BE2C (cell line): Measurements from ENCODE around the gene ZNF618.

Experiments
- DNase-seq: peaks from one replicate; pipeline ENCODE4 v3.0.0-alpha.2; 2020
- H3K27me3 ChIP-seq: fragments of 250-450 bp; sonication (Bioruptor Pico); 2 replicates; pipeline ENCODE4 v1.5.1; 2020; ENCODE audit warnings: mild to moderate bottlenecking
- H3K36me3 ChIP-seq: fragments of 250-450 bp; sonication (Bioruptor Pico); 2 replicates; pipeline ENCODE4 v1.5.1; 2020; ENCODE audit warnings: mild to moderate bottlenecking
- H3K4me1 ChIP-seq: fragments of 250-450 bp; sonication (Bioruptor Pico); 2 replicates; pipeline ENCODE4 v1.5.1; 2020
- H3K4me3 ChIP-seq: 2 replicates; pipeline ENCODE4 v1.5.1; 2011; ENCODE audit warnings: low read depth, low read length
- H3K9me3 ChIP-seq: fragments of 250-450 bp; sonication (Bioruptor Pico); 2 replicates; pipeline ENCODE4 v1.5.1; 2020
- TF ChIP-seq, protein P1 (sequence below): IDR thresholded peaks from 2 replicates; pipeline ENCODE4 v1.5.1; 2012; ENCODE audit warnings: mild to moderate bottlenecking, low read depth, low read length

ZNF618 gene

DNA sequence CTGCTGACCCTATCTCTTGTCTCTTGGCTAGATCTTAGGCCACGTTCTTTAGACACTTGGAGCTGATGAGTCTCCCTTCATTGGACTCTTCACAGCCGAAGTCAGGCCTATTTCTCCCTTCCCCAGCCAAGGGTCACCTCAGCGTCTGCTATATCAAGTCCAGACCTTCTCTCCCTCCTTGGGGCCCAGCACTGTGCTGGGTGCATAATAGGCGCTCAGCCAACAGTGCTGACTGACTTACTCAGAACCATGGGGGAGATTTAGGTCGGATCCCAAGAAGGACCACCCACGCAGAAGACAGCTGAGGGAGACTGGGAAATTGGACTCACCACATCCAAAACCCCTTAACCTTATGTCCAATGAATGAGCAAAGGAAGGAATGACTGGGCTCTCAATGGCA lies 207.6 kb downstream of the ZNF618 start:
- H3K36me3 ChIP-seq: no peaks in the 10 kb centered on the region
- no peaks in the 10 kb centered on the region for H3K4me1 ChIP-seq
- no peaks in the 10 kb centered on the region; the same call in 1 of the 2 replicates for H3K9me3 ChIP-seq
- no peak overlapping the region for H3K4me3 ChIP-seq
- H3K27me3 ChIP-seq: no peaks in the 10 kb centered on the region
- TF ChIP-seq, protein P1, sequence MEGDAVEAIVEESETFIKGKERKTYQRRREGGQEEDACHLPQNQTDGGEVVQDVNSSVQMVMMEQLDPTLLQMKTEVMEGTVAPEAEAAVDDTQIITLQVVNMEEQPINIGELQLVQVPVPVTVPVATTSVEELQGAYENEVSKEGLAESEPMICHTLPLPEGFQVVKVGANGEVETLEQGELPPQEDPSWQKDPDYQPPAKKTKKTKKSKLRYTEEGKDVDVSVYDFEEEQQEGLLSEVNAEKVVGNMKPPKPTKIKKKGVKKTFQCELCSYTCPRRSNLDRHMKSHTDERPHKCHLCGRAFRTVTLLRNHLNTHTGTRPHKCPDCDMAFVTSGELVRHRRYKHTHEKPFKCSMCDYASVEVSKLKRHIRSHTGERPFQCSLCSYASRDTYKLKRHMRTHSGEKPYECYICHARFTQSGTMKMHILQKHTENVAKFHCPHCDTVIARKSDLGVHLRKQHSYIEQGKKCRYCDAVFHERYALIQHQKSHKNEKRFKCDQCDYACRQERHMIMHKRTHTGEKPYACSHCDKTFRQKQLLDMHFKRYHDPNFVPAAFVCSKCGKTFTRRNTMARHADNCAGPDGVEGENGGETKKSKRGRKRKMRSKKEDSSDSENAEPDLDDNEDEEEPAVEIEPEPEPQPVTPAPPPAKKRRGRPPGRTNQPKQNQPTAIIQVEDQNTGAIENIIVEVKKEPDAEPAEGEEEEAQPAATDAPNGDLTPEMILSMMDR: no peak
- DNase-seq: peak; percentile 3

DNA sequence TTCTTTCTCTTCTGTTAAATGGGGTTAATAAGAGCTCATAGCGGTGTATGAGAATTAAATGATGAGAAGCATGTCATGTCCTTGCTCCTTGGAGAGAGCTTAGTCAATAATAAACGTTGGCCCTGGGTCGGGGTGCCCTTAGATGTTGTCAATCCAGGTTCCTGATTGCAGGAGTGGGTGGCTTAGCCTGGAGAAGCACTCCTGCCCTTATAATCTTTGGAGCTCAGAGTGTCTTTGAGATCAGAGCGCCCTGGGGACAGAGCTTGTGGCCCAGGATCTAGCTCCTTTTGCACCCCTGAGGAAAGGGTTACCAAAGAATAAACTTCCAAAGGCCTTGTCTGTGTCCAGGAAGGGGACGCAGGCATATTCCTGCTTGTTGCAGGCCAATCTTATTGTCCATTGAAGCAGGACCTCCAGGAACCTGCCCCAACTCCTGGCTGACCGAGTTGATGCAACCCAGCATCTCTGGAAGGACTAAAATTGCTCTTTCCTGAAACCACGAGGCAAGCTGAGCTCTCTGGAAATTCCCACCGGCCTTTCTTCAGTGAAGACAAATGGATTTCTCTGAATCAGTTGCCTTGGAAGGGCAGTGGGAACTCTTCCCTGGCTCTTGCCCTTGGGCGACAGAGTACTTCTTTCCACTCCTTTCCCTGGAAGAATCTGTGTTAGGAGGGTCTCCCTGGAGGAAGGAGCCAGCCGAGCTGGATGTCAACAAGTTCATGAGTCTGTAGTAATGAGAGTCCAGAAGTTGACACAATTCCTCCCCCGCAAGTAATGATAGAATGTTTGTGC lies 208.4 kb downstream of the ZNF618 start:
- no peak overlapping the region for H3K4me3 ChIP-seq
- H3K27me3 ChIP-seq: no peaks in the 10 kb centered on the region
- no peaks in the 10 kb centered on the region for H3K36me3 ChIP-seq
- TF ChIP-seq, protein P1: no peak
- no peaks in the 10 kb centered on the region; the same call in 1 of the 2 replicates for H3K9me3 ChIP-seq
- H3K4me1 ChIP-seq: no peaks in the 10 kb centered on the region
- DNase-seq: peak; percentile 2

DNA sequence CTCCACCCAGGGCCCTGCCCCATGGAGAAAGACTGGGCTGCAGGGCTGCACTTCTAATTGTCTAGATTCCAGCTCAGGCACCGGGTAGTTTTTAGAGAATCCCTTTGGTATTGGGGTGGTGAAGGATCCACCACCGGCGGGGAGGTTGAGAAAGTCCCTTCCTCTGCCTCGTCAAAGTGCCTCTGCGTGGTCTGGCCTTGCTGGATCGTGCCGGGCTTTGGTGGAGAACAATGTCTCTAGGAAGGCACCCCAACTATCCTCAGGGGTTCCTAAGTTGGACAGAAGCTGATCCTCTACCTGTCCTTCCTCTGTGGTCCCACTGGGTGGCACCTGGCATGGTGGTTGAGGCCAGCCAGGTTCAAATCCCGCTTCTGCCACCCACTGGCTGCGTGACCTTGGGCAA lies 209.3 kb downstream of the ZNF618 start:
- no peaks in the 10 kb centered on the region for H3K27me3 ChIP-seq

DNA sequence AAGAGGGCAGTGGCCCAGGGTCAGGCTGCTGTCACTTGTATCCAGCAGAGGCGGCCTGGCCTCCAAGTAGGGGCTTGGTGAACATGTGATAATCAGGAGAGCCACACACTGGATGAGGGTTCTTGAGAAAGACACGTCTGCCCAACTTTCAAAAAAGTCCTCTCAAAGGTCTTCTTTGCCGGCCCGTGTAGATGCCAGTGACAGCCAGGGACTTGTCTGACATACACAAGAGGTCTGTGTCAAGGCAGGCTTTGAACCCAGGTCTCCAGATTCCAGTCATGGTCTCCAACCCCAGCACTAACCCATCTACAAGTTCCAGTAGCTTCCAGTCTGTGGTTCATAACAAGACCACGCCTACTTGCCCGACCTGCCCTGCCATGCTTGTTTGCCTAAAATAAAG lies 209.9 kb downstream of the ZNF618 start:
- DNase-seq: peak; percentile 1
- Histone ChIP-seq H3K4me1 (no peaks in the 10 kb centered on the region), H3K4me3 (no peak overlapping the region), H3K9me3 (no peaks in the 10 kb centered on the region; the same call in 1 of the 2 replicates), H3K36me3 (no peaks in the 10 kb centered on the region), H3K27me3 (no peaks in the 10 kb centered on the region)
- TF ChIP-seq, protein P1: no peak

More for the DNA sequence above, 209.3 kb downstream of the ZNF618 start:
- Histone ChIP-seq H3K9me3 (no peaks in the 10 kb centered on the region; the same call in 1 of the 2 replicates), H3K4me3 (no peak overlapping the region), H3K4me1 (no peaks in the 10 kb centered on the region), H3K36me3 (no peaks in the 10 kb centered on the region)
- TF ChIP-seq, protein P1: no peak
- peak; percentile 1 for DNase-seq

DNA sequence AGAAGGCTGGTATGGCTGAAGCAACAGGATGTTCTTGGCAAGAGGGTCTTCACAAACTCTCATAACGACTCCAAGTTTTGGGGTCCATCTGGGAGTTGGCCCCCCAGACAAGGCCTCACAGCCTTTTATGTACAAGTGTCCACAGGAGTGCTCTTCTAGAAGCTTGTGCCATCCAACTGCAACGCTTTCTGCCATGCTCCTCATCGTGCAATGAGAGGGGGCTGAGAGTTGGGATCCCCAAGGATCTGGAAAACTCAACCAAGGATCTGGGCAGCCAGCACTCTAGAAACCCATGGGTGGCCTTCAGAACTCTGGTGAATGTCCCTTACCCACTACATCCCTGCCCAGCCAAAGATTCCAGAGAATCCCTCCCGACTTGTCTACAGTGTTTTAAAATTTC lies 210.5 kb downstream of the ZNF618 start:
- no peaks in the 10 kb centered on the region; the same call in 1 of the 2 replicates for H3K9me3 ChIP-seq
- H3K36me3 ChIP-seq: no peaks in the 10 kb centered on the region
- no peak overlapping the region for H3K4me3 ChIP-seq
- no peak for DNase-seq
- TF ChIP-seq, protein P1: no peak
- H3K27me3 ChIP-seq: no peaks in the 10 kb centered on the region
- no peaks in the 10 kb centered on the region for H3K4me1 ChIP-seq

DNA sequence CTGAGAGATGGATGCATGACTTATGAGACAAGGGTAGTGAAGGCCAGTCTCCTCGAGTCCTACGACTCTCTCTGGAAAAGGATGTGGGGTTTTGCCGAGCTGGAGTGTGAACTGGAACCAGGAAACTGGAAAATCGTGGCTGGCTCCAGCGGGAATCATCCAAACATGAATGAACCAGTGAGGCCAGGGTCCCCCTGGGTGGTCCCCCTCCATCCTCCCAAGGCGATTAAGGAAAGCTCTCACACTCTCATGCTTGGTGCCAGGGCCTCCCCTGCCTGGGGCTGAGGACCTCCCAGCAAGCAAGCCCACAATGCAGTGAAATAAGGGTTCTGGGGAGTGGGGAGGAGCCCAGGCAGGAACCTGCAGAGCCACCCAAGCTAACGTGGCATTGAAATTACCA lies 211.6 kb downstream of the ZNF618 start:
- H3K4me1 ChIP-seq: no peaks in the 10 kb centered on the region
- DNase-seq: no peak
- H3K9me3 ChIP-seq: no peaks in the 10 kb centered on the region; the same call in 1 of the 2 replicates
- no peak overlapping the region for H3K4me3 ChIP-seq
- no peaks in the 10 kb centered on the region for H3K36me3 ChIP-seq
- H3K27me3 ChIP-seq: no peaks in the 10 kb centered on the region
- TF ChIP-seq, protein P1: no peak
